ENCODE data around the gene KMT2B. TPM values are rescaled to one million over a fixed set of nuclear protein-coding genes. Genes with fewer than 3 reads are reported as not detected.

The KMT2B gene
- total and polyA plus RNA-seq, 9 of the 15 experiments (the other 6 are each of a cell fraction or from before 2014, with no cell fraction given) = 0.63 to 43.9 (median 8.1) TPM

DNA sequence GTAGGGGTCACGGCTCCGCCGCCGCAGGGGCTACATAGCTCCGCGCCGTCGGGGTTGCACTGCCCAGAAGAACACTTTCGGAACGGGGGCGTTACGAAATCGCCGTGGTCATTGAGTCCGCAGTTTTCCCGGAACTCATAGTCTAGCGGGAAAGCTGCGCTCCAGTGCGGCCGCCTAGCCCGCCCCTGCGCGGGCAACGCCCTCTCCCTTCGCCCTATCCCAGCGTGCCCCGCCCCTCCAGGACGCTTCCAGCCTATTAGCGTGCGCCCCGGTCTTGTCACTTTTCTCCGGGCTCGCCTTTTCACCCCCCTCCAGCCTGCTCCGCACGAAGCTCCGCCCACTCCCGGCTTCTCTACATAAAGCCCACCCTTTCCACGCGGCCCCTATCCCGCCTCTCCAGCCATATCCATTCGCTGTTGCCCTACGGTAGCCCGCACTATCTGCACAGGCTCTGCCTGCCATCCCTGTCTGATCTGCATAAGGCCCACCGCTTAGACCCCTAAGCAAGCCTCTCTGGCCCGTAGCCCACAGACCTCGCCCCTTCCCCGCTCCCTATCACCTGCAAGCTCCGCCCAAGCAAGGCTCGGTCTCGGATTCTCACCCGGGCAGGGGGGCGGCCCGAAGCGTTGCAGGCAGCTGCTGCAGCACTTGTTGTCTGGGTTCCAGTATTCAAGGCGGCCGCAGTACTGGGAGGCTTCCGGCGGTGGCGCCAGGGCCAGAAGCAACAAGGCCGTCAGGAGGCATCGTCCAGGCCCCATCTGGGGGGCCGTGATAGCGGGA is 22.8 kb downstream of the KMT2B start (continued):
- TF ChIP-seq TAF7 (tag; IDR thresholded peaks at IDR 0.05) = peak; percentile 34; the same call in 1 of the 2 replicates
- no peak for TF ChIP-seq HCFC1 (IDR thresholded peaks at IDR 0.05; ENCODE audit: low read depth, low read length)
- TF ChIP-seq, protein P1, sequence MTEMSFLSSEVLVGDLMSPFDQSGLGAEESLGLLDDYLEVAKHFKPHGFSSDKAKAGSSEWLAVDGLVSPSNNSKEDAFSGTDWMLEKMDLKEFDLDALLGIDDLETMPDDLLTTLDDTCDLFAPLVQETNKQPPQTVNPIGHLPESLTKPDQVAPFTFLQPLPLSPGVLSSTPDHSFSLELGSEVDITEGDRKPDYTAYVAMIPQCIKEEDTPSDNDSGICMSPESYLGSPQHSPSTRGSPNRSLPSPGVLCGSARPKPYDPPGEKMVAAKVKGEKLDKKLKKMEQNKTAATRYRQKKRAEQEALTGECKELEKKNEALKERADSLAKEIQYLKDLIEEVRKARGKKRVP (CRISPR knock-in tag; IDR thresholded peaks at IDR 0.05) = 0 out of 2 replicates have a peak, but pooled peaks have one; percentile 25
- TF ChIP-seq ARID2 (IDR thresholded peaks at IDR 0.05) = no peak
- TF ChIP-seq, protein P2, sequence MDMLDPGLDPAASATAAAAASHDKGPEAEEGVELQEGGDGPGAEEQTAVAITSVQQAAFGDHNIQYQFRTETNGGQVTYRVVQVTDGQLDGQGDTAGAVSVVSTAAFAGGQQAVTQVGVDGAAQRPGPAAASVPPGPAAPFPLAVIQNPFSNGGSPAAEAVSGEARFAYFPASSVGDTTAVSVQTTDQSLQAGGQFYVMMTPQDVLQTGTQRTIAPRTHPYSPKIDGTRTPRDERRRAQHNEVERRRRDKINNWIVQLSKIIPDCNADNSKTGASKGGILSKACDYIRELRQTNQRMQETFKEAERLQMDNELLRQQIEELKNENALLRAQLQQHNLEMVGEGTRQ (CRISPR knock-in tag; IDR thresholded peaks at IDR 0.05) = no peak
- TF ChIP-seq ZBTB17 (CRISPR knock-in tag; IDR thresholded peaks at IDR 0.05) = no peak
- peak; percentile 9; the same call in 1 of the 2 replicates for TF ChIP-seq NR2C2 (CRISPR knock-in tag; IDR thresholded peaks at IDR 0.05)
- peak; percentile 53; the same call in 1 of the 2 replicates for TF ChIP-seq NR2C2 (tag; IDR thresholded peaks at IDR 0.05)
- TF ChIP-seq SREBF2 (CRISPR knock-in tag; IDR thresholded peaks at IDR 0.05) = no peak
- peak; percentile 39 for TF ChIP-seq ELF1 (tag; IDR thresholded peaks at IDR 0.05)
- peak; percentile 73 to 83 for TF ChIP-seq FOXK2 (conservative IDR thresholded peaks at IDR 0.05 in 1 of 2, IDR thresholded peaks at IDR 0.05 in 1 of 2; ENCODE audit: low read depth in 2 of 2)
- peak; percentile 75 for TF ChIP-seq KLF1 (tag; IDR thresholded peaks at IDR 0.05)
- TF ChIP-seq SREBF1 (IDR thresholded peaks at IDR 0.05; ENCODE audit: borderline replicate concordance, low read depth, low read length) = no peak
- TF ChIP-seq, protein P3, sequence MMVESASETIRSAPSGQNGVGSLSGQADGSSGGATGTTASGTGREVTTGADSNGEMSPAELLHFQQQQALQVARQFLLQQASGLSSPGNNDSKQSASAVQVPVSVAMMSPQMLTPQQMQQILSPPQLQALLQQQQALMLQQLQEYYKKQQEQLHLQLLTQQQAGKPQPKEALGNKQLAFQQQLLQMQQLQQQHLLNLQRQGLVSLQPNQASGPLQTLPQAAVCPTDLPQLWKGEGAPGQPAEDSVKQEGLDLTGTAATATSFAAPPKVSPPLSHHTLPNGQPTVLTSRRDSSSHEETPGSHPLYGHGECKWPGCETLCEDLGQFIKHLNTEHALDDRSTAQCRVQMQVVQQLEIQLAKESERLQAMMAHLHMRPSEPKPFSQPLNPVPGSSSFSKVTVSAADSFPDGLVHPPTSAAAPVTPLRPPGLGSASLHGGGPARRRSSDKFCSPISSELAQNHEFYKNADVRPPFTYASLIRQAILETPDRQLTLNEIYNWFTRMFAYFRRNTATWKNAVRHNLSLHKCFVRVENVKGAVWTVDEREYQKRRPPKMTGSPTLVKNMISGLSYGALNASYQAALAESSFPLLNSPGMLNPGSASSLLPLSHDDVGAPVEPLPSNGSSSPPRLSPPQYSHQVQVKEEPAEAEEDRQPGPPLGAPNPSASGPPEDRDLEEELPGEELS (CRISPR knock-in tag; IDR thresholded peaks at IDR 0.05; ENCODE audit: borderline replicate concordance) = peak; percentile 85
- TF ChIP-seq, protein P4, sequence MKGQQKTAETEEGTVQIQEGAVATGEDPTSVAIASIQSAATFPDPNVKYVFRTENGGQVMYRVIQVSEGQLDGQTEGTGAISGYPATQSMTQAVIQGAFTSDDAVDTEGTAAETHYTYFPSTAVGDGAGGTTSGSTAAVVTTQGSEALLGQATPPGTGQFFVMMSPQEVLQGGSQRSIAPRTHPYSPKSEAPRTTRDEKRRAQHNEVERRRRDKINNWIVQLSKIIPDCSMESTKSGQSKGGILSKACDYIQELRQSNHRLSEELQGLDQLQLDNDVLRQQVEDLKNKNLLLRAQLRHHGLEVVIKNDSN (CRISPR knock-in tag; IDR thresholded peaks at IDR 0.05) = peak; percentile 48
- TF ChIP-seq ETV1 (tag; conservative IDR thresholded peaks at IDR 0.05; ENCODE audit: low read depth) = peak; percentile 47
- TF ChIP-seq CHD4 (IDR thresholded peaks at IDR 0.05; ENCODE audit: insufficient read depth, insufficient replicate concordance, low read depth, low read length, poor library complexity, severe bottlenecking) = no peak
- no peak for TF ChIP-seq BRD4 (IDR thresholded peaks at IDR 0.05)
- TF ChIP-seq C11orf30 (IDR thresholded peaks at IDR 0.05; ENCODE audit: low read depth) = no peak
- TF ChIP-seq RBM15 (IDR thresholded peaks at IDR 0.05; ENCODE audit: insufficient read depth, low read length) = no peak
- TF ChIP-seq ZNF140 (CRISPR knock-in tag; IDR thresholded peaks at IDR 0.05) = no peak
- TF ChIP-seq ZNF695 (CRISPR knock-in tag; IDR thresholded peaks at IDR 0.05) = no peak
- TF ChIP-seq, protein P5, sequence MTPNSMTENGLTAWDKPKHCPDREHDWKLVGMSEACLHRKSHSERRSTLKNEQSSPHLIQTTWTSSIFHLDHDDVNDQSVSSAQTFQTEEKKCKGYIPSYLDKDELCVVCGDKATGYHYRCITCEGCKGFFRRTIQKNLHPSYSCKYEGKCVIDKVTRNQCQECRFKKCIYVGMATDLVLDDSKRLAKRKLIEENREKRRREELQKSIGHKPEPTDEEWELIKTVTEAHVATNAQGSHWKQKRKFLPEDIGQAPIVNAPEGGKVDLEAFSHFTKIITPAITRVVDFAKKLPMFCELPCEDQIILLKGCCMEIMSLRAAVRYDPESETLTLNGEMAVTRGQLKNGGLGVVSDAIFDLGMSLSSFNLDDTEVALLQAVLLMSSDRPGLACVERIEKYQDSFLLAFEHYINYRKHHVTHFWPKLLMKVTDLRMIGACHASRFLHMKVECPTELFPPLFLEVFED (CRISPR knock-in tag; conservative IDR thresholded peaks at IDR 0.05) = no peak

Measured in K562 (cell line).